Activated CD8-positive, alpha-beta T cell treated with anti-CD3 and anti-CD28 coated beads, Interleukin-2, amount 10 ng/mL, durations not matched to agents 7 days and 5 days (primary cell): ENCODE data around the gene BIN2. TPM values are rescaled to one million over a fixed set of nuclear protein-coding genes. Genes with fewer than 3 reads are reported as not detected.
"Not testable (repeated sequence)": the region's sequence is repeated elsewhere in the genome, so short reads cannot be mapped to it uniquely, and the experiment has no call there.

Experiments used
- ATAC-seq: fragments of 150-1000 bp; cut with Tn5 transposase; one replicate; pipeline ENCODE4 v1.10.0; 2021; ENCODE audit warnings: moderate library complexity
- CTCF ChIA-PET: fragments of 350-600 bp; sonication (Branson Sonifier 250); formaldehyde crosslinking; loops from one replicate; lab custom pipeline; 2021; ENCODE audit warnings: antibody characterized with exemption; lab: Charles Lee
- POLR2A ChIA-PET: fragments of 350-600 bp; sonication (Branson Sonifier 250); formaldehyde crosslinking; loops from one replicate; lab custom pipeline; 2021; ENCODE audit warnings: antibody characterized with exemption; lab: Charles Lee
- DNase-seq: peaks from one replicate; pipeline ENCODE4 v3.0.0-alpha.2; 2020
- H3K27ac Mint-ChIP-seq: one replicate; pipeline ENCODE4 v1.8.0; 2021; ENCODE audit warnings: mild to moderate bottlenecking, mixed read lengths
- H3K27me3 Mint-ChIP-seq: one replicate; pipeline ENCODE4 v1.8.0; 2021; ENCODE audit warnings: low read depth, mixed read lengths
- H3K36me3 Mint-ChIP-seq: one replicate; pipeline ENCODE4 v1.8.0; 2021; ENCODE audit warnings: low read depth, mixed read lengths
- H3K4me1 Mint-ChIP-seq: one replicate; pipeline ENCODE4 v1.8.0; 2021; ENCODE audit warnings: low read depth, mixed read lengths
- H3K4me3 Mint-ChIP-seq: one replicate; pipeline ENCODE4 v1.8.0; 2021; ENCODE audit warnings: mild to moderate bottlenecking, mixed read lengths
- H3K9me3 Mint-ChIP-seq: one replicate; pipeline ENCODE4 v1.8.0; 2022; ENCODE audit warnings: mixed read lengths; ENCODE audit not compliant: insufficient read depth
- total RNA-seq, 2 experiments: library from RNA; stranded (reverse); gene quantifications; one replicate each; pipeline ENCODE4 v1.2.3, GENCODE V29; 2021

The BIN2 gene
- total RNA-seq, 2 experiments from 2014 or later, result 158 to 161 TPM

- Mint-ChIP-seq H3K36me3 (peaks cover 22% of the 10 kb centered on the region), H3K27ac (peak overlapping the region; percentile 91), H3K4me3 (peak overlapping the region; percentile 51), H3K4me1 (peaks cover 68% of the 10 kb centered on the region), H3K9me3 (no peaks in the 10 kb centered on the region), H3K27me3 (no peaks in the 10 kb centered on the region)
- POLR2A ChIA-PET, result interaction anchor here (0.8 kb wide), 1 partner anchor 88 kb away, joined by 4 read pairs; the partner anchor contains the start of gene DAZAP2
- peak; percentile 36 for DNase-seq
- ATAC-seq, result no peak
- CTCF ChIA-PET, result interaction anchor here (0.9 to 3.4 kb wide), 7 partner anchors 9 to 561 kb away, joined by 3 to 31 read pairs (median 3); partner anchors contain the start of gene GALNT6
Measured at GRCh38 chr12:51326698-51327439, 2.9 kb upstream of the BIN2 start.

DNA sequence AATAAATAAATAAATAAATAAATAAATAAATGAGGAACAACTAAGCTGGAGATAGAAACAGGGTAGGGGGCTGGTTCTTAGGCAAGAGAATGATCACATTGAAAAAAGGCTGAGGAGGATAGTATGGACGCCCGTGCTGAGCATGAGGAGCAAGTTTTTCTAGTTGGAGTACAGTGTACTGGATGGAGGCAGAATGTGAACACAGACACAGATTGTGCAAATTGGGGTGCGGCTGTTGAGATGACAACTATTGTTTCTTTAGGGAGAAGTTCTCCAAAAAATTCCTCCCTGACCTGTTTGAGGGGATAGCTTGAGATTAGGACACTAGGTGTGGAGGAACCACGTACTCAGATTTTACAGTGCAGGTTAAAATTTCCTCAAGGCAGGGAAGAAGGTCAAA is 979 bp upstream of the BIN2 start:
- peaks cover 39% of the 10 kb centered on the region for H3K36me3 Mint-ChIP-seq
- no peaks in the 10 kb centered on the region for H3K9me3 Mint-ChIP-seq
- H3K4me1 Mint-ChIP-seq, result peaks cover 83% of the 10 kb centered on the region
- H3K4me3 Mint-ChIP-seq, result peak overlapping the region; percentile 54
- ChIA-PET CTCF (interaction anchor here (1.0 to 3.4 kb wide), 2 partner anchors 16 to 107 kb away, joined by 3 to 31 read pairs; partner anchors contain the start of gene POU6F1), POLR2A (interaction anchor here (0.6 to 1.3 kb wide), 3 partner anchors 87 to 582 kb away, joined by 3 read pairs; partner anchors contain the start of gene DAZAP2)
- H3K27me3 Mint-ChIP-seq, result no peaks in the 10 kb centered on the region
- H3K27ac Mint-ChIP-seq, result peak overlapping the region; percentile 86
- no peak for ATAC-seq
- no peak for DNase-seq

DNA sequence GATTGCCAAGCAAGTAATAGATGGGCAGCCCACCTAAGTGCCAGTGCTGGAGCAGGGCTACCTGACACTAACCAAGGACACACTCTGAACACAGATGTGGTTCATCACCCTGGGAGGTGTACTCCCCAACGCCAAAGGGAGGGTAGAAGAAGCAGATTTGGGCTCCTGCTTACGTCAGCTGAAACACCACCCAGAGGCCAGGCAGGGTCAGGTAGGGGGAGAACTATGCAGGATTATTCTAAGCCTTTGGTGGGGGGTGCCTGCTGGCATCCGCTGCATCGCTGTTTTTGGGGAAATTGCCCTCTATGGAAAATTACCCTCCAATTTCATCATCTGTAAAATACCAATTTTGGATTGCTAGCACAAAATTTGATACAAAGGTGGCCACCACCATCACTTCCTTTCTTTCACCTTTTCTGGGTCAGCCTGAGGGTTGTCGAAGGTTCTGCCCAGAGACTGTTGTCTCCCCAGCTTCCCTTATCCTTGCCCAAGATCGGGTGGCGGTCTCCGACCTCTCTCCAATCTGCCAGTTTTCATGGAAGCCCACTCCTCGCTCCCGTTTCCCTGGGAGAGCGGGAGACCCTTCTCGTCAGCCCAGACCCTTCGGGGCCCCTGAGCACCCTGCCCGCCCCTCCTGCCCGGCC is 535 bp downstream of the BIN2 start:
- CTCF ChIA-PET, result interaction anchor here (1.1 to 8.3 kb wide), 6 partner anchors 16 to 276 kb away, joined by 3 to 86 read pairs (median 3); partner anchors contain the start of genes POU6F1 and SMAGP
- peak; percentile 56 for ATAC-seq
- peaks cover 44% of the 10 kb centered on the region for H3K36me3 Mint-ChIP-seq
- peaks cover 84% of the 10 kb centered on the region for H3K4me1 Mint-ChIP-seq
- no peaks in the 10 kb centered on the region for H3K27me3 Mint-ChIP-seq
- POLR2A ChIA-PET, result interaction anchor here (0.6 to 1.9 kb wide), 14 partner anchors 9 to 297 kb away, joined by 3 to 8 read pairs (median 4); partner anchors contain the start of genes DAZAP2, GALNT6 and SLC11A2
- DNase-seq, result peak; percentile 78
- peak overlapping the region; percentile 100 for H3K27ac Mint-ChIP-seq
- H3K4me3 Mint-ChIP-seq, result peak overlapping the region; percentile 99
- H3K9me3 Mint-ChIP-seq, result no peaks in the 10 kb centered on the region

DNA sequence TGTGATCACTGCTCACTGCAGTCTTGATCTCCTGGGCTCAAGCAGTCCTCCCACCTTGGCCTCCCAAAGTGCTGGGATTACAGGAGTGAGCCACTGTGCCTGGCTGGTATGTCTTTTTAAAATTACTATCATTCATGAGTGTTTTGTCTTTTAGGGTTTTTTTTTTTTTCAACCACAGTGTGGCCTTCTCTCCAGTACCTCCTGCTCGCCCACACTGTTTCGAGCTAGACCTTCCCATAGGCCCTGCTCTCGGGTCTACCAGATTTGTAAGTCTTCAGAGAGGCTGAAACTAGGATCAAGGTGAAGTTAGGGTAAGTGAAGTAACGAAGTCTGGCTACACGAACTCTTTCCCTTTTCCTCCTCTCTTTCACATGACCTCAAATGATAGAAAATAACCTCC is 1.5 kb downstream of the BIN2 start:
- CTCF ChIA-PET, result interaction anchor here (0.6 to 8.3 kb wide), 9 partner anchors 14 to 703 kb away, joined by 3 to 86 read pairs (median 3); partner anchors contain the start of genes POU6F1 and SMAGP
- H3K36me3 Mint-ChIP-seq, result peaks cover 50% of the 10 kb centered on the region
- ATAC-seq (no peak), DNase-seq (no peak)
- POLR2A ChIA-PET, result interaction anchor here (0.6 to 1.9 kb wide), 8 partner anchors 9 to 916 kb away, joined by 3 to 8 read pairs (median 4); partner anchors contain the start of gene DAZAP2
- H3K4me3 Mint-ChIP-seq, result peak overlapping the region; percentile 99
- peak overlapping the region; percentile 100 for H3K27ac Mint-ChIP-seq
- H3K4me1 Mint-ChIP-seq, result peaks cover 81% of the 10 kb centered on the region
- no peaks in the 10 kb centered on the region for H3K9me3 Mint-ChIP-seq
- H3K27me3 Mint-ChIP-seq, result no peaks in the 10 kb centered on the region

GRCh38 chr12:51321882-51322281 is 2.1 kb downstream of the BIN2 start:
- peak overlapping the region; percentile 99 for H3K4me3 Mint-ChIP-seq
- no peaks in the 10 kb centered on the region for H3K9me3 Mint-ChIP-seq
- no peak for ATAC-seq
- no peak for DNase-seq
- H3K4me1 Mint-ChIP-seq, result peaks cover 79% of the 10 kb centered on the region
- POLR2A ChIA-PET, result interaction anchor here (0.7 to 1.9 kb wide), 4 partner anchors 51 to 397 kb away, joined by 3 to 8 read pairs (median 3); partner anchors contain the start of genes DAZAP2 and LETMD1
- H3K27ac Mint-ChIP-seq, result peak overlapping the region; percentile 70
- H3K27me3 Mint-ChIP-seq, result no peaks in the 10 kb centered on the region
- peaks cover 54% of the 10 kb centered on the region for H3K36me3 Mint-ChIP-seq
- CTCF ChIA-PET, result interaction anchor here (0.9 to 8.3 kb wide), 6 partner anchors 13 to 703 kb away, joined by 3 to 86 read pairs (median 3); partner anchors contain the start of genes POU6F1 and SMAGP

DNA sequence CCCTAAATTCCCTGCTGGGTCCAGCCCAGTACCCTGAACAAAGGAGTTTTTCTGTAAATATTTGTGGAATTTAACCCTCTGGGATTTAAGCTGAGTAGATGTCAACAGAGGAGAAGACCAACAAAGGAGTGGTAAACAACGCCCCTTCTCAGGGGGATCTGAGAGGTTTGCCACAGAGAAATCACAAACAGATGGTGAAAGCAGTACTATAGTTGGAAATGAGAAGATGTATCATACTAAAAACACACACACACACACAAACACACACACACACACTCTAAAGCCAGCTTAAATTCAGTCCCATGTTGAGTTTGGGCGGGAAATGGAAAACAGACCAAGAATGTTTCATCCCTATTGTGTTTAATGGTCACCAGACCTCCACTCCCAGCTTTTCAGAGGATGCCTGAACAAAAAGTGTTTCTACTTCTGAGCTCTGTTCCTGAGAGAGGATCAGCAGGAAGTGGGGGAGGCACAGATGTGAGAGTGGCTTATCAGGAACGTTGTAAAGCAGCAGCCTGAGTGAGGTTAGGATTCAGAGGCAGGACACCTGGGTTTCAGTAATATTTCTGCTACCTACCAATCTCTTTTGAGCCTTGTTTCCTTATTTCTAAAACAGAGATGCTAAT is 3.2 kb downstream of the BIN2 start:
- peaks cover 60% of the 10 kb centered on the region for H3K36me3 Mint-ChIP-seq

GRCh38 chr12:51320311-51320694 is 3.7 kb downstream of the BIN2 start:
- Mint-ChIP-seq H3K27me3 (no peaks in the 10 kb centered on the region), H3K27ac (peak overlapping the region; percentile 70), H3K36me3 (peaks cover 63% of the 10 kb centered on the region), H3K4me3 (peak overlapping the region; percentile 99), H3K4me1 (peaks cover 67% of the 10 kb centered on the region), H3K9me3 (no peaks in the 10 kb centered on the region)
- no peak for ATAC-seq
- POLR2A ChIA-PET, result interaction anchor here (0.7 to 2.6 kb wide), 3 partner anchors 16 to 556 kb away, joined by 3 to 13 read pairs (median 3); partner anchors contain the start of gene DAZAP2
- no peak for DNase-seq
- CTCF ChIA-PET, result interaction anchor here (1.2 to 8.3 kb wide), 3 partner anchors 11 to 49 kb away, joined by 4 to 86 read pairs (median 5); no protein-coding TSS in a partner anchor

More for the DNA sequence above, 3.2 kb downstream of the BIN2 start:
- Mint-ChIP-seq H3K27me3 (no peaks in the 10 kb centered on the region), H3K27ac (peak overlapping the region; percentile 70), H3K4me1 (peaks cover 71% of the 10 kb centered on the region), H3K4me3 (peak overlapping the region; percentile 99), H3K9me3 (no peaks in the 10 kb centered on the region)
- DNase-seq, result no peak
- ChIA-PET CTCF (interaction anchor here (1.2 to 8.3 kb wide), 3 partner anchors 11 to 49 kb away, joined by 4 to 86 read pairs (median 5); no protein-coding TSS in a partner anchor), POLR2A (interaction anchor here (0.6 to 2.6 kb wide), 4 partner anchors 15 to 556 kb away, joined by 3 to 13 read pairs (median 3); partner anchors contain the start of gene DAZAP2)
- no peak for ATAC-seq

DNA sequence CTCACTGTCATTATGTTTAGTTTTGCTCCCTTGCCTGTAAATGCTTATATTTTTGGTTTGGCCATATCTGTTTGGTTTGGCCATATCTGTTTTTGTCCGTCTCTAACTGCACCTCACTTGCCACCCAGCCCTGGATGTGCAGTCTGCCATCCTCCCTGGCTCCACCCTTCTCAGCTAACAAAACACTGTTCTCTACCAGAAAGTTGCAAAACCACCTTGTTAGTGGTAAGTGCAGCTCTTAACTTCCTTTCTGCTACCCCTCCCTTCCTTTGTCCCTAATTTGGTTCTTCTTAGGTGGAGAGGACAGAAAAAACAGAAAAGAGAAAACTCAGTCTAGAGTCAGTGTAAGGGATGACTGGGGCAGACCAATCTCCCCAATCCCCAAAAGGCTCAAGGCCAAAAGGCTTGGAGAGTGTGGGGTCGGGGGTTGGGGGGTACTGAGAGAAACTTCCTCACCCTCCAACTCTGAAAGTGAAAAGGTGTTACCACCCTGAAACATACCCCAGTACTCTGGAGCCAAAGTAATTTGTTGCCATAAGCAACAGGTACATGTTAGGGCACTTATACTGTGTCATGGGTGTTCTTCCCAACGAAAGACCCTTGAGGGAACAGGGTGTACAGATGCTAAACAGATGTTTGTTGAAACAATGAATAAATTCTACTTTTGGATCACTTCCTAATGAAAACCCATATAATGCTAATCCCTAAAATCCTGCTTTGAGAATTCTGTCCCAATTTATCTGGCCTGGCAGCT is 5.0 kb downstream of the BIN2 start:
- Mint-ChIP-seq H3K9me3 (no peaks in the 10 kb centered on the region), H3K4me3 (peak overlapping the region; percentile 99), H3K27me3 (no peaks in the 10 kb centered on the region), H3K27ac (peak overlapping the region; percentile 89), H3K4me1 (peaks cover 56% of the 10 kb centered on the region), H3K36me3 (peaks cover 65% of the 10 kb centered on the region)
- CTCF ChIA-PET, result interaction anchor here (0.9 to 8.3 kb wide), 5 partner anchors 9 to 50 kb away, joined by 3 to 86 read pairs (median 3); no protein-coding TSS in a partner anchor
- DNase-seq (peak; percentile 67), ATAC-seq (peak; percentile 70)
- POLR2A ChIA-PET, result interaction anchor here (0.9 to 2.6 kb wide), 4 partner anchors 14 to 80 kb away, joined by 3 to 13 read pairs (median 6); partner anchors contain the start of gene DAZAP2

GRCh38 chr12:51318057-51318806 is 5.7 kb downstream of the BIN2 start:
- ChIA-PET POLR2A (interaction anchor here (0.9 to 2.6 kb wide), 4 partner anchors 13 to 79 kb away, joined by 3 to 13 read pairs (median 6); partner anchors contain the start of gene DAZAP2), CTCF (interaction anchor here (0.8 to 8.3 kb wide), 5 partner anchors 9 to 51 kb away, joined by 3 to 86 read pairs (median 3); no protein-coding TSS in a partner anchor)
- H3K27ac Mint-ChIP-seq, result peak overlapping the region; percentile 89
- H3K27me3 Mint-ChIP-seq, DNase-seq, H3K9me3 Mint-ChIP-seq, ATAC-seq: not testable (repeated sequence)
- peaks cover 57% of the 10 kb centered on the region for H3K4me1 Mint-ChIP-seq
- H3K4me3 Mint-ChIP-seq, result peak overlapping the region; percentile 99
- H3K36me3 Mint-ChIP-seq, result peaks cover 65% of the 10 kb centered on the region
